ENCODE data around the gene AK1.
"Not testable (repeated sequence)": the region's sequence is repeated elsewhere in the genome, so short reads cannot be mapped to it uniquely, and the experiment has no call there.

The AK1 gene

DNA sequence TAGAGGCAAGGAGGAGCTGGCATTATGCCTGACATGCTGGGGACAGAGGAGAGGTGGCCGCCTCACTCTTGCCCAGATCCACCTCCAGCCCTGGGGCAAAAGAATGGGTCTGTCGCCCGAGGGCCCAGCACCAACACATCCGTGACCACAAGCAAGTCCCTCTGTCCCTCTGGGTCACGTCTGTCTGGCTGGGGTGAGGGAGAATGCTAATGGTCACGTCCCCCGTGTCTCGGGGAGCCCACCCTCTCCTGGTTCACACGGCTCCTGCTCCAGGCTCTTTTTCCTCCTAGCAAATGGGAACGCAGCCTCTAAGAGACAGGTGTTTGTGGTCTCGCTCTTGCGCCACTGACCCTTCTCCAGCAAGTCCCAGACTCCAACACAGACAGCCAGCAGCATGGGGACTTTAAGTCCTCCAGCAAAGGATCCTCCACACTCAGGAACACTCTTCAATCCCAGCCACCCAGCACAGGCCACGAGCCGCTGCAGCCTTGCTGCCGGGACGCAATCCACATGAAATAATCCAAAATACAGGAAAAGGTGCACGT is 27.1 kb downstream of the AK1 start:
- no peak overlapping the region for H3K27ac Mint-ChIP-seq
- H3K4me1 Mint-ChIP-seq (ENCODE audit: low read depth): peaks cover 75% of the 10 kb centered on the region

DNA sequence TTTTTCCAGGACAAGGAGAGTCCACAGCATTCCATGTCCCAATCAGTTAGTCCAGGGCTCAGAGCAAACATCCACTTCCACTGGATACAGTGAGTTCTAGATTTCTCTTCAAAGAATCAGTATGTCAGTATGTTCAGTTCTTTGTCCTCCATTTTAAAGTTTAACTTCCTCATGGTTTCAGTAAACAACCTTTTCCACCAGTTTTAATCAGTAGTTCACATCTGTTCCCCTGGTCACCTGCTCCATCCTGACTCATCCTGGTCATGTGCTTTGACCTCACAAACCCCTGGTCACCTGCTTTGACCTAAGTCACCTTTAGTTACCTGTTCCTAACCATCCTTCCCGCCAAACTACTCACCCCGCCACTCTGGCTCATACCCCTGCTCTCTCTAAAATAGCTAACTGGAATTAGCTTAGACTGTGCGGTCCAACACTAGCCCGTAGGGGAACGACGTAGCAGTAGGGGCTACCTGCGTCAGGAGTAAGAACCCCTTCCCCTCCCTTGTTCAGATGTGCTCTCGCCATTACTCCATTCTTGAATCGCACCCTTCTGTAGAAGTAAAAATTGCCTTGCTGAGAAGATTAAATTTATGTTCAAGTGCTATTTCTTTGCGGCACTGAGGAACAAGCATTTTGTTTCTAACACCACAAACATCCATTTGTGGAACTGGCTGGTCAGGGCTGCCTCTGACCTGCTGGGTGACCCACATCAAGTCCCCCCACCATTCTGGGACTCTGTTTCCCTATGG is 28.5 kb downstream of the AK1 start:
- H3K4me3 Mint-ChIP-seq: no peak overlapping the region
- intact Hi-C loops (cut with micrococcal nuclease): no loop called here
- H3K27me3 Mint-ChIP-seq: no peaks in the 10 kb centered on the region
- H3K27ac Mint-ChIP-seq: no peak overlapping the region
- H3K9me3 Mint-ChIP-seq: peaks cover 25% of the 10 kb centered on the region
- peaks cover 88% of the 10 kb centered on the region for H3K36me3 Mint-ChIP-seq (ENCODE audit: low read depth)
- H3K4me1 Mint-ChIP-seq (ENCODE audit: low read depth): peaks cover 76% of the 10 kb centered on the region

More for the DNA sequence above, 27.1 kb downstream of the AK1 start:
- peaks cover 25% of the 10 kb centered on the region for H3K9me3 Mint-ChIP-seq
- peaks cover 85% of the 10 kb centered on the region for H3K36me3 Mint-ChIP-seq (ENCODE audit: low read depth)
- H3K27me3 Mint-ChIP-seq: no peaks in the 10 kb centered on the region
- intact Hi-C loops (cut with micrococcal nuclease): no loop called here
- H3K4me3 Mint-ChIP-seq: no peak overlapping the region

DNA sequence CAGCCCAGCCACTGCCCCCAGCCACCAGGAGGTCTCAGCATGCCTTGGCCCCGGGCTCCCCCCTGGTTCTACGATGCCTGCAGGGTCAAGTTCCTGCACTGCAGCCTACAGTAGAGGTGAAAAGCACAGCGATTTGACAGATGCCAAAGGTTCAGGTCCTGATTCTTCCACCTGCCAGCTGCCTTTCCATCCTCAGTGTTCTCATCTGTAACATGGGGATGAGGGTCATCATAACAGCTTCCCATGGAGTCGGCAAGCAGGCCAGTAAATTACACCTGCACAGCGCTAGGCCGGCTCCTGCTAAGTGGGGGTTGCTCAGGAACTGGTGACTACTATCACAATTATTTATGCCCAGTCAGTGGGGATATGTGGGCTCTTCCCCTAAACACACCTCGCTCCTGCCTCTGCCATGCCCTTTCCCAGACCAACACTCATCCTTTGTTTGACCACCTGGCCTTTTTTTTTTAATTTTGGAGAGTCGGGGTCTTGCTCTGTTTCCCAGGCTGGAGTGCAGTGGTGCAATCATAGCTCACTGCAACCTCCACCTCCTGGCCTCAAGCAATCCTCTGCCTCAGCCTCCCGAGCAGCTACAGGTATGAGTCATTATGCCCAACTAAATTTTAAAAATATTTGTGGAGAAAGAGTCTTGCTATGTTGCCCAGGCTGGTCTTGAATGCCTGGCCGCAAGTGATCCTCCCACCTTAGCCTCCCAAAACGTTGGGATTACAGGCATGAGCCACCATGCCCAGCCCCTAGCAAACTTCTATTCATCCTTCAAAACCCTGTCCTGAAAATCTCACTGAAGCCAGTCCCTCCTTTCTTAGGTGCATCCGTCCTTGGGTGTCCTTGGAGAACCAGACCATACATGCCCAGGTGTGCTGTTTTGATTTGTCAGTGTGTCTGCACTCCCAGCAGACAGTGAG is 29.4 kb downstream of the AK1 start:
- H3K27me3 Mint-ChIP-seq: no peaks in the 10 kb centered on the region
- H3K36me3 Mint-ChIP-seq (ENCODE audit: low read depth): peaks cover 82% of the 10 kb centered on the region
- H3K4me3 Mint-ChIP-seq: no peak overlapping the region
- peaks cover 25% of the 10 kb centered on the region for H3K9me3 Mint-ChIP-seq
- intact Hi-C loops (cut with micrococcal nuclease): no loop called here
- H3K27ac Mint-ChIP-seq: peak overlapping the region; percentile 70
- H3K4me1 Mint-ChIP-seq (ENCODE audit: low read depth): peaks cover 74% of the 10 kb centered on the region

DNA sequence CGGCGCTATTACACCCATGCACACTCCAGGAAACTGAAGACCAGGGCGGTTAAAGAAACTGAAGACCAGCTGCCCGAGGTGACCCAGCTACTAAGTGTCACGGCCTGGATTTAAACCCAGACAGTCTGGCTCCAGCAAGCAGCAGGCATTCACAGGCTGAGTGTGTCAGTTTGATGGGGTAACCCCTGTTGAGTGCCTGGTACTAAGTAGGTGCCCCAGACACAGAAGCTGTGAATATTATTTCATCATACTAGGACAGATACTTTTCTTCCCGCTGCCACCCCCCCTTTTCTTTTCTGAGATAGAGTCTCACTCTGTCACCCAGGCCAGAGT is 30.3 kb downstream of the AK1 start:
- H3K27ac Mint-ChIP-seq: no peak overlapping the region
- H3K27me3 Mint-ChIP-seq: no peaks in the 10 kb centered on the region
- peaks cover 82% of the 10 kb centered on the region for H3K36me3 Mint-ChIP-seq (ENCODE audit: low read depth)
- H3K9me3 Mint-ChIP-seq: peaks cover 25% of the 10 kb centered on the region
- H3K4me3 Mint-ChIP-seq: no peak overlapping the region
- peaks cover 73% of the 10 kb centered on the region for H3K4me1 Mint-ChIP-seq (ENCODE audit: low read depth)
- intact Hi-C loops (cut with micrococcal nuclease): no loop called here

DNA sequence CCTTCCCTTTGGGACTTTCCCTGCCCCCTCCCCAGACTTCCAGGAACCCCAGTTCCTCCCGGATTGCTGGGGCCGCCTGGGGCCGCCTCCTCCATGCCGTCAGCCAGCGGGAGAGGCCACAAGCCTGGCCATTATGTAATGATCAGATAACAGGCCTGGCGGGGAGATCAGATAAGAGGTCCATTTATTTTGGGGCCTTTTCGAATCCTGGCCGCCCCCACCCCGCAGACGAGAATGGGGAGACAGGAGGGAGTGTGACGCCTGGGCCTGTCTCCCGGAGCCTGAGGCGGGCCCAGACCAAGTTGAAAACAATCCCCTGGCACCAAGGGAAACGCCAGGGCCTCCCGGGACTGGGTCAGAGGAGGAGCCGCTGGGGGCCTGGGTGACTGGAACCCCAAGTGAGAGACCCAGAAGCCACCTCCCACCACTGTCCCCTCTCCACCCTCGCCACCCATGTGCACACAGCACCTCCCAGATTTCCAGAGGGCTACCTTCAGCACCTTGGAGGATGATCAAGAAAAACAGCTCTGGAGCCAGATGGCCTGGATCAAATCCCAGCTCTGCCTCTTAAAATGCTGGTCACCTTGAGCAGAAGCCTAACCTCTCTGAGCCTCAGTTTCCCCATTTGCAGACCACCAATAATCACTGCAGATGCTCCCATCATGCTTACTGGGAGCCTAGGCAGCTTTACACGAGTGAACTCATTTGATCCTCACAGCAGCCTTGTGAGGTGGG is 30.9 kb downstream of the AK1 start:
- H3K36me3 Mint-ChIP-seq (ENCODE audit: low read depth): peaks cover 82% of the 10 kb centered on the region
- H3K27ac Mint-ChIP-seq: peak overlapping the region; percentile 33
- peaks cover 73% of the 10 kb centered on the region for H3K4me1 Mint-ChIP-seq (ENCODE audit: low read depth)
- peaks cover 25% of the 10 kb centered on the region for H3K9me3 Mint-ChIP-seq
- intact Hi-C loops (cut with micrococcal nuclease): no loop called here
- no peak overlapping the region for H3K4me3 Mint-ChIP-seq
- H3K27me3 Mint-ChIP-seq: no peaks in the 10 kb centered on the region

DNA sequence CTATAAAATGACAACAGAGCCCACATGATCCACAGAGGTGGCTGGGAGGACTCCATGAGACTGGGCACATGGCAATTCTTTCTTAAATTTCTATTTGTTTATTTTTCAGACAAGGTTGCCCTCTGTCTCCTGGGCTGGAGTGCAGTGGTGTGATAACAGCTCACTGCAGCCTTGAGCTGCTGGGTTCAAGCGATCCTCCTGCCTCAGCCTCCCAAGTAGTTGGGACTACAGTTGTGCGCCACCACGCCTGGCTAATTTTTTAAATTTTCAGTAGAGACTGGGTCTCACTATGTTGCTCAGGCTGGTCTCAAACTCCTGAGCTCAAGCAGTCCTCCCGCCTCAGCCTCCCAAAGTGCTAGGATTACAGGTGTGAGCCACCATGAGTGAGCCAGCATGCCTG is 31.9 kb downstream of the AK1 start:
- peaks cover 23% of the 10 kb centered on the region for H3K9me3 Mint-ChIP-seq
- H3K27ac Mint-ChIP-seq: peak overlapping the region; percentile 33
- H3K4me3 Mint-ChIP-seq; H3K27me3 Mint-ChIP-seq; intact Hi-C loops (cut with micrococcal nuclease): not testable (repeated sequence)
- peaks cover 74% of the 10 kb centered on the region for H3K4me1 Mint-ChIP-seq (ENCODE audit: low read depth)
- peaks cover 82% of the 10 kb centered on the region for H3K36me3 Mint-ChIP-seq (ENCODE audit: low read depth)

DNA sequence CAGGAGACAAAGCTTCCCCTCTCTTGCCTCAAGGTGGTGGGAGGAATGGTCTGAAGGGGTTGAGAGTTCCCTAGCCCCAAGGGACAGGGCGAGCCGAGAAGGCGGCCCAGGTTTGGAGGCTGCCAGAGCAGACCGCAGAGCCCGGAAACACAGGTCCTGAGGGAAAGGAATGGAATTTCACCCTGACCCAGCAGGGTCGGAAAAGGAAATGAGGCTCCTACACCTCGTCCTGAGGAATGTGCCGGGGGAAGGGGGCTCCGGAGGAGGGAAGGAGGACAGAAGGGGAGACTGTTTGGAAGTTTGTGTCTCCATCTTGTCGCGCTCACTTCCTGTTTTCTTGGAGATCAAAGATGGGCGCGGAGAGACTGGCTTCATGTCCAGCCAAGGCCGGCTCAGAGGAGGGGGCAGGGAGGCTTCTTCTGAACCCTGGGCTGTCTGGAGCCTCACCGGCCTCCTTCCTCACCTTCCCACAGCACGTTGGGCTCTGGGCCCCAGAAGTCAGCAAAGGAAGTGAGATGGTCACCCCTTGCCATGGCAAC is 32.6 kb downstream of the AK1 start:
- peaks cover 82% of the 10 kb centered on the region for H3K36me3 Mint-ChIP-seq (ENCODE audit: low read depth)
- intact Hi-C loops (cut with micrococcal nuclease): no loop called here
- no peak overlapping the region for H3K4me3 Mint-ChIP-seq
- no peaks in the 10 kb centered on the region for H3K27me3 Mint-ChIP-seq
- H3K4me1 Mint-ChIP-seq (ENCODE audit: low read depth): peaks cover 77% of the 10 kb centered on the region
- peak overlapping the region; percentile 33 for H3K27ac Mint-ChIP-seq
- peaks cover 15% of the 10 kb centered on the region for H3K9me3 Mint-ChIP-seq

DNA sequence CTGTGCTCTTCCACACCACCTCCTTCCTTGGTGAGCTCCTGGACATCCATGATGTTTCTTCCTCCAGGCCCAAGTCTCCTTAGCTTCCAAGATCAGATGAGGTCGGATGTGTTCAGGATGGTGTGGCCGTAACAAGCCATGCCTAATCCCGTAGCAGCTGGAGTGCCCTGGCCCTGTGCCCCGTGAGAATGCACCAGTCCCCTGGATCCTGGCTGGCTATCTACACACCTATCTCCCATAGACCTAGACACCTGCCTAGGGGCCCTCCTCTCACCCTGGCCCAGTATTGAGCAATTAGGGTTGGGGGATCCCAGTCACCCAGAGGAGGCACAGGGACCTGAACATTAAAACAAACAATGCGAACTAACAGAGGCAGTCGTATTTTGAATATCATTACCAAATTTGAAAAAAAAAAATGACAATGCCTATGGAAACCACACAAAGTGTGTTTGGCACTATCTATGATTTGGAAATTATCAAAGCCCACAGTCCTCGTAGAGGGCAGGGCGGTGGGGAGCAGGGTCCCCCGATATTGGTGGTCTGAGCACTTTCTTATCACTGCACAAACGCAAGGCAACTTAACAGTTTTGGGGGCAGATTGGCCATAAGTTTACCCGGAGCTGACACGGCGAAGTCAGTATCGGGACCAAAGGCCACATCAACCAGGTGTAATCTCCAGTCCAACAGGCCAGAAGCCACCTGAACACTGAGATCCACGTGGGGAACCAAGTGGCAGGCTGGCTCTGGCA is 36.2 kb downstream of the AK1 start:
- intact Hi-C loops (cut with micrococcal nuclease): no loop called here
- peaks cover 85% of the 10 kb centered on the region for H3K4me1 Mint-ChIP-seq (ENCODE audit: low read depth)
- H3K4me3 Mint-ChIP-seq: no peak overlapping the region
- H3K27ac Mint-ChIP-seq: peak overlapping the region; percentile 97
- no peaks in the 10 kb centered on the region for H3K27me3 Mint-ChIP-seq
- H3K9me3 Mint-ChIP-seq: no peaks in the 10 kb centered on the region
- peaks cover 62% of the 10 kb centered on the region for H3K36me3 Mint-ChIP-seq (ENCODE audit: low read depth)

DNA sequence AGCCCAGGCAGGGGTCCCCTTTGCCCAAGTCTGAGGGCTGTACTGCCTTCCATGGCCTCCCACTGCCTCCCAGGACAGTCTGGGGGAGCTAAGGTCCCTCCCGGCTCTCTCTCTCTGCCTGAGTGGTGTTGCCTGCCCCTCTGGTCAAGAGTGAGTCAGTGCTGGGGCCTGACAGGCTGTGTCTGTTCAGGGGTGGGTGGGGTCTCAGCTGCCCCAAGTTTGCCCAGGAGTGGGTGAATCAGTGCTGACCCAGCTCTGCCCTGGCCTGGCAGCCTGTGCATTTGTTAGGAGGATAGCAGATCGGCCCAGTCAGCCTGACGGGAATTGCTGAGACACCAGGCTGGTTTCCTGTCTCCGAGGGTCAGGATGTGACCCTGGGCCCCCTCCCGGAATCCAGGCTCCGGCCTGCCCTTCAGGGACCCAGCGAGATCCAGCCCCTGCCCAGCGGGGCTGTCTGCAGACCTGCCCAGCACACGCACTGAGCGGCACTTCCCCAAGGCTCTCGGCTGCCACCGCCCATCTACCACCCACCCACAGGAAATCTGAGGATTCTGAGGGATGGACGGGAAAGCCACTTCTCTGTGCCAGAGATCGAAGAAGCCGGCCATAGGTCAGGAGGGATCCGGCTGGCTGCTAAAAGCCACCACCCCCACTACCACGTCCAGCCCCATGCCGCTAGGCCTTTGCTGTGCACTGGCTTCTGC is 38.9 kb downstream of the AK1 start:
- Mint-ChIP-seq H3K27ac (peak overlapping the region; percentile 97), H3K27me3 (no peaks in the 10 kb centered on the region), H3K36me3 (ENCODE audit: low read depth) (peaks cover 49% of the 10 kb centered on the region), H3K9me3 (no peaks in the 10 kb centered on the region), H3K4me1 (ENCODE audit: low read depth) (peaks cover 82% of the 10 kb centered on the region), H3K4me3 (peak overlapping the region; percentile 13)
- intact Hi-C loops (cut with micrococcal nuclease): no loop called here

DNA sequence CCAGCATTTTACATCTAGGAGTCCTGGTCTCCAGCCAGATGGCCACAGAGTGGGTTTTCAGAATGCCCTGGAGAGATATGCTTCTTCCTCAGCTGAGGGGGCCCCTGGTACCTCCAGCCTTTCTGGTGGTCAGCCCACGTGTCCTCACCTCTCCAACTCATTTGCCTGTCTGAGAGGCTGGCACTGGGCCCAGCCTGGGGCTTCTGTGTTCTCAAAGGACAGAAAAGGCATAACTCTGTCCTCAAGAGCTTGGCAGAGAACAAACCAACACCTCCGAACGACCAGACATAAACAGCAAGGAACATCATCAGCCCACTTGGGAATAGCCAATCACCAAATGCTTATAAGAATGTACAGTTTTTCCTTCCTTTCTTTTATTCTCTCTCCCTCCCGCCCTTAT is 40.1 kb downstream of the AK1 start:
- intact Hi-C loops (cut with micrococcal nuclease): no loop called here
- Mint-ChIP-seq H3K9me3 (no peaks in the 10 kb centered on the region), H3K27me3 (no peaks in the 10 kb centered on the region), H3K27ac (peak overlapping the region; percentile 97), H3K4me3 (no peak overlapping the region), H3K36me3 (ENCODE audit: low read depth) (peaks cover 43% of the 10 kb centered on the region), H3K4me1 (ENCODE audit: low read depth) (peaks cover 76% of the 10 kb centered on the region)

DNA sequence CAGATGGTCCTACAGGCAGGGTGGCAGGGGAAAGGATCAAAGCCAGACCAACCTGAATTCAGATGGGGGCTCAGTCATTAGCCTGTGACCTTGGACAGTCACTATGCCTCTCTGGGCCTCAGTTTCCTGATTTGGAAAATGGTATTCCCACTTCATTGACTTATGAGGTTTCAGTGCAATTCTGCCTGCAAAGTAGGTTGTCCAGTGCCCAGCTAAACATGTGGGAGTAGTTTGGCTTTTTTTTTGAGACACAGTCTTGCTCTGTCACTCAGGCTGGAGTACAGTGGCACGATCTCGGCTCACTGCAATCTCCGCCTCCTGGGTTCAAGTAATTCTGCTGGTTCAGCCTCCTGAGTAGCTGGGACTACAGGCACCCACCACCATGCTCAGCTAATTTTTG is 40.9 kb downstream of the AK1 start:
- H3K9me3 Mint-ChIP-seq; intact Hi-C loops (cut with micrococcal nuclease); H3K27me3 Mint-ChIP-seq: not testable (repeated sequence)
- peaks cover 71% of the 10 kb centered on the region for H3K4me1 Mint-ChIP-seq (ENCODE audit: low read depth)
- H3K27ac Mint-ChIP-seq: peak overlapping the region; percentile 97
- peaks cover 38% of the 10 kb centered on the region for H3K36me3 Mint-ChIP-seq (ENCODE audit: low read depth)
- peak overlapping the region; percentile 56 for H3K4me3 Mint-ChIP-seq

DNA sequence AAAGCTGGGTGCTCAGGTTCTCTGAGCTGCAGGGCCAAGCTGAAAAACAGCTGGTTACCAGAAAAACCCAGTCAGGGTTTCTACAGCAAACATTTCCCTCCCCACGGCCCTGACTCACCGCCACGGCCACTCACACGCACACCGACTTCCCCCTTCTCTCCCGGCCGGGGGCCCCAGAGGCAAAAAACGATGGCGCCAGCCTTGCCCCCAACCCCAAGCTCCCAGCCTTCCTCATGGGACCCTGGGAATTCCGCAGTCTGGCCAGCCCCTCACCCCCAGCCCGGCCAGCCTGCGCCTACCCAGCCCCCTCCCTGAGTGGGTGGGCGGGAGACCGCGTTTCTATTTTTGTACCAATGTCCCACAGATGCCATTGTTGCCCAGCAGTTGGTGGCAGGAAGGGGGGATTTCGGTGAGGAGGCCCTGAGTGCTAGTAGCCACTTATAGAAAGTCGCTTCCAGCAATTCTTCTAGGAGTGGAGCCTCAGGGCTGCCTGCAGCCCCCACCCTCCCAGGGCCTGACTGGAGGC is 41.4 kb downstream of the AK1 start:
- H3K4me1 Mint-ChIP-seq (ENCODE audit: low read depth): peaks cover 66% of the 10 kb centered on the region
- no peaks in the 10 kb centered on the region for H3K9me3 Mint-ChIP-seq
- intact Hi-C loops (cut with micrococcal nuclease): no loop called here
- peak overlapping the region; percentile 56 for H3K4me3 Mint-ChIP-seq
- peaks cover 35% of the 10 kb centered on the region for H3K36me3 Mint-ChIP-seq (ENCODE audit: low read depth)
- H3K27ac Mint-ChIP-seq: peak overlapping the region; percentile 97
- H3K27me3 Mint-ChIP-seq: no peaks in the 10 kb centered on the region

Data from dendritic cell treated with granulocyte-macrophage colony-stimulating factor and Interleukin-4, amounts not matched to agents 40 ng/mL and 50 ng/mL, for 4 days (primary cell).